Esophagus (tissue), 2 donors: ENCODE results near the gene BAHD1. TPM values are rescaled to one million over a fixed set of nuclear protein-coding genes. Genes with fewer than 3 reads are reported as not detected.

Experiments
- H3K27ac ChIP-seq, 2 donors: one replicate each; pipeline ENCODE4 v1.5.1; 2013; ENCODE audit warnings: low read depth in 2 of 2, mild to moderate bottlenecking in 2 of 2, inconsistent platforms in 1 of 2, low read length in 1 of 2, moderate library complexity in 1 of 2
- H3K27me3 ChIP-seq, 2 donors: one replicate each; pipeline ENCODE4 v1.6.1; 2013; ENCODE audit warnings: low read length in 2 of 2, control low read depth in 1 of 2, mild to moderate bottlenecking in 1 of 2; ENCODE audit not compliant: insufficient read depth in 2 of 2, control insufficient read depth in 1 of 2
- H3K36me3 ChIP-seq, 2 donors: one replicate each; pipeline ENCODE4 v1.6.1; 2013; ENCODE audit warnings: low read length in 1 of 2; ENCODE audit not compliant: control insufficient read depth in 2 of 2, insufficient read depth in 2 of 2
- H3K4me1 ChIP-seq, 2 donors: one replicate each; pipeline ENCODE4 v1.6.1; 2013; ENCODE audit warnings: low read length in 1 of 2; ENCODE audit not compliant: control insufficient read depth in 2 of 2, insufficient read depth in 2 of 2
- H3K4me3 ChIP-seq, 2 donors: one replicate each; pipeline ENCODE4 v1.5.1; 2013; ENCODE audit warnings: low read length in 2 of 2, mild to moderate bottlenecking in 2 of 2, low read depth in 1 of 2, moderate library complexity in 1 of 2
- H3K9me3 ChIP-seq, 2 donors: one replicate each; pipeline ENCODE4 v1.6.1; 2013; ENCODE audit warnings: mild to moderate bottlenecking in 2 of 2, low read depth in 1 of 2, low read length in 1 of 2, moderate library complexity in 1 of 2; ENCODE audit not compliant: control insufficient read depth in 2 of 2, insufficient read depth in 1 of 2
- WGBS, 2 donors: extraction: QIAGEN DNeasy Blood & Tissue Kit; methylation state at CpG; one replicate each; pipeline ENCODE4 v1.1.7; 2013; 5-methylcytosine and 5-hydroxymethylcytosine counted together
- polyA plus RNA-seq, 2 donors: library from polyadenylated mRNA; stranded (reverse); fragments of 200-250 nt; gene quantifications; one replicate each; pipeline ENCODE4 v1.2.3, GENCODE V29; 2013
- donor health status: healthy with polysubstance abuse.
- donor health status: Bipolar disorder and iron deficiency.

Gene BAHD1
- polyA plus RNA-seq, 2 donors = 6.7 to 8.1 TPM

GRCh38 chr15:40487816-40488682 lies 47.3 kb downstream of the BAHD1 start:
- Histone ChIP-seq H3K36me3 (no peaks in the 10 kb centered on the region), H3K4me1 (no peaks in the 10 kb centered on the region), H3K27ac (no peak overlapping the region), H3K4me3 (no peak overlapping the region), H3K9me3 (no peaks in the 10 kb centered on the region), H3K27me3 (no peaks in the 10 kb centered on the region)
- 89% methylated on average over 35 of the region's 35 CpGs for whole genome bisulfite sequencing, 2 donors

- H3K4me1 ChIP-seq = no peaks in the 10 kb centered on the region
- no peaks in the 10 kb centered on the region for H3K27me3 ChIP-seq
- no peaks in the 10 kb centered on the region for H3K36me3 ChIP-seq
- no peak overlapping the region for H3K27ac ChIP-seq
- WGBS, 2 donors = 84 to 89% methylated on average over 47 of the region's 47 CpGs
- H3K4me3 ChIP-seq = no peak overlapping the region
- no peaks in the 10 kb centered on the region for H3K9me3 ChIP-seq
Measured at GRCh38 chr15:40489274-40490175, 48.8 kb downstream of the BAHD1 start.

GRCh38 chr15:40493089-40493840 lies 52.5 kb downstream of the BAHD1 start:
- no peaks in the 10 kb centered on the region for H3K9me3 ChIP-seq
- H3K27ac ChIP-seq = no peak overlapping the region
- H3K4me3 ChIP-seq = no peak overlapping the region
- 75 to 79% methylated on average over 8 of the region's 8 CpGs for WGBS, 2 donors
- H3K36me3 ChIP-seq = no peaks in the 10 kb centered on the region
- H3K4me1 ChIP-seq = no peaks in the 10 kb centered on the region
- H3K27me3 ChIP-seq = no peaks in the 10 kb centered on the region

- 93% methylated on average over 2 of the region's 2 CpGs for WGBS, 2 donors
Measured at GRCh38 chr15:40495516-40495915, 54.8 kb downstream of the BAHD1 start.

GRCh38 chr15:40498418-40498817 lies 57.7 kb downstream of the BAHD1 start:
- H3K27ac ChIP-seq = no peak overlapping the region
- H3K36me3 ChIP-seq = no peaks in the 10 kb centered on the region
- H3K4me1 ChIP-seq = no peaks in the 10 kb centered on the region
- H3K27me3 ChIP-seq = no peaks in the 10 kb centered on the region
- no peak overlapping the region for H3K4me3 ChIP-seq
- no peaks in the 10 kb centered on the region for H3K9me3 ChIP-seq
- 61 to 67% methylated on average over 5 of the region's 5 CpGs for WGBS, 2 donors

More at GRCh38 chr15:40495516-40495915, 54.8 kb downstream of the BAHD1 start:
- Histone ChIP-seq H3K27me3 (no peaks in the 10 kb centered on the region), H3K4me3 (no peak overlapping the region), H3K36me3 (no peaks in the 10 kb centered on the region), H3K4me1 (no peaks in the 10 kb centered on the region), H3K9me3 (no peaks in the 10 kb centered on the region), H3K27ac (no peak overlapping the region)

GRCh38 chr15:40498891-40499290 lies 58.1 kb downstream of the BAHD1 start:
- H3K4me1 ChIP-seq = no peaks in the 10 kb centered on the region
- no peaks in the 10 kb centered on the region for H3K9me3 ChIP-seq
- no peaks in the 10 kb centered on the region for H3K27me3 ChIP-seq
- H3K36me3 ChIP-seq = no peaks in the 10 kb centered on the region
- WGBS, 2 donors = 76 to 77% methylated on average over 4 of the region's 4 CpGs
- H3K4me3 ChIP-seq = no peak overlapping the region
- H3K27ac ChIP-seq = no peak overlapping the region

- Histone ChIP-seq H3K27me3 (no peaks in the 10 kb centered on the region), H3K36me3 (no peaks in the 10 kb centered on the region), H3K4me1 (no peaks in the 10 kb centered on the region), H3K9me3 (no peaks in the 10 kb centered on the region), H3K4me3 (no peak overlapping the region), H3K27ac (no peak overlapping the region)
- 76 to 90% methylated on average over 4 of the region's 4 CpGs for whole genome bisulfite sequencing, 2 donors
Measured at GRCh38 chr15:40499931-40500330, 59.2 kb downstream of the BAHD1 start.

GRCh38 chr15:40500568-40501330 lies 60.0 kb downstream of the BAHD1 start:
- Histone ChIP-seq H3K27me3 (no peaks in the 10 kb centered on the region), H3K4me1 (no peaks in the 10 kb centered on the region), H3K9me3 (no peaks in the 10 kb centered on the region), H3K36me3 (no peaks in the 10 kb centered on the region), H3K4me3 (no peak overlapping the region), H3K27ac (no peak overlapping the region)
- 67 to 75% methylated on average over 4 of the region's 4 CpGs for WGBS, 2 donors

- H3K27ac ChIP-seq = no peak overlapping the region
- H3K9me3 ChIP-seq = no peaks in the 10 kb centered on the region
- no peaks in the 10 kb centered on the region for H3K27me3 ChIP-seq
- WGBS, 2 donors = 70 to 75% methylated on average over 6 of the region's 6 CpGs
- no peak overlapping the region for H3K4me3 ChIP-seq
- H3K36me3 ChIP-seq = no peaks in the 10 kb centered on the region
- no peaks in the 10 kb centered on the region for H3K4me1 ChIP-seq
Measured at GRCh38 chr15:40501487-40501886, 60.7 kb downstream of the BAHD1 start.
